GM10847 (cell line): Measurements from ENCODE around the gene CRB2.

Experiments
- POLR2A ChIP-seq: IDR thresholded peaks from 2 replicates; pipeline ENCODE4 v1.6.1; 2011; ENCODE audit not compliant: insufficient read length; ENCODE audit errors: extremely low read depth

The CRB2 gene

DNA sequence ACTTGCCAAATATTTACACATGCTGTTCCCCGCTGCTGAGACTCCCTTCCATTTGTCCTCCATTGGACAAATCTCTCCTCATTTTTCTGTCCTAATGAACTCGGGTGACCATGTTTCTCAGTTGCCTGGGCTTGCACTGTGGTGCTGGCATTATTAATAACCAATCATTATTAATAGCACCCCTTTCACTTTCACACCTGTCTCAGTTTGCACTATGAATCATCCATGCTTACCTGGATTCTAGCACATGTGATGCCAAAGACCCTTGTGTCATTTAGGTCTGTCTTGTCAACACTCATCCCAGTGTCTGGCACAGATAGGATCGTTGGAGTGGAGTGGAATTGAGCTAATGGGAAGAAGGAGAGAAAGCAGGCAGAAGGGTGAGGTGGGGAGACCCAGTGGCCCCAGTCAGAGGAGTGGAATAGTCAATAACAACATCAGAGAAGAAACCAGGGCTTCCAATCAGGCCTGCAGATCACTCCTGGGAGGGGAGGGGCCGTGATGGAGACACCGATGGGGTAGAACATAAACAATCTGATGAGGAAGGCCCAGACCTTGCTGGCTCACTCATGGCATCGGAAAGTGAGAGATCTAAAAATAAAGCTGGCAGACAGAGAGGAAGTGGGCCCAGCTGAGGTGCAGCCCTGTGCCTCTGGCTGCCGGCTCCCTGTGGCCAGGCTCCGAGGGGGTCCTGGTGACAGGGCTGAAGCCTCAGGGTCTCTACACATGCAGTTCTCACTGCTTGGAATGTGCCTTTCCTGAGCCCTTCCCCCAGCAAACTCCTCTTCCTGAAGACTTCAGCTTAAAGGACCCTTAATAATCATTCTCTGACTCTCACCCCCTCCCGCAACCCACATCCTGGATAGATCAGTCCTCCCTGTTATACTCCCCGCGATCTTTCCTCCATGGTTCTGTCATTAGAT, 33.5 kb upstream of the CRB2 start:
- TF ChIP-seq POLR2A, result peak; percentile 19

- TF ChIP-seq POLR2A, result no peak
Observed at GRCh38 chr9:123323196-123324013, 32.6 kb upstream of the CRB2 start.

GRCh38 chr9:123324767-123325183, 31.2 kb upstream of the CRB2 start:
- no peak for TF ChIP-seq POLR2A

DNA sequence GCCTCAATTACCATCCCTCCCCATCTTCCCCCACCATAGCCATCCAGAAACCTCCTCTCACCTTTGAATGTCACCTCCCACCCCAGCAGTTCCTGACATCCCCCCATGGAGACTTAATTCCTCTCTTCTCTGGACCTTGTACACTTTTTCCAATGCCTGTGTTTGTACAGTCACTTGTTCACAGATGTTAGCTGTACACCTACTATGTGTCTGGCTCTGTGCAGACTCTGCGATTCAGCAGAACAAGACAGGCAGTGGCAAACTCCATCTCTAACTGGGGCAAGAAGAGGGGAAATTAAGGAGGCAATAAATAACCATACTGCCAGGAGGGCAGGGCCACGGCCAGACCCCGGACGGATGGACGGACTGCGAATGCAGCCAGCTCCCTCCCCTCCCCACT, 29.8 kb upstream of the CRB2 start:
- no peak for TF ChIP-seq POLR2A

DNA sequence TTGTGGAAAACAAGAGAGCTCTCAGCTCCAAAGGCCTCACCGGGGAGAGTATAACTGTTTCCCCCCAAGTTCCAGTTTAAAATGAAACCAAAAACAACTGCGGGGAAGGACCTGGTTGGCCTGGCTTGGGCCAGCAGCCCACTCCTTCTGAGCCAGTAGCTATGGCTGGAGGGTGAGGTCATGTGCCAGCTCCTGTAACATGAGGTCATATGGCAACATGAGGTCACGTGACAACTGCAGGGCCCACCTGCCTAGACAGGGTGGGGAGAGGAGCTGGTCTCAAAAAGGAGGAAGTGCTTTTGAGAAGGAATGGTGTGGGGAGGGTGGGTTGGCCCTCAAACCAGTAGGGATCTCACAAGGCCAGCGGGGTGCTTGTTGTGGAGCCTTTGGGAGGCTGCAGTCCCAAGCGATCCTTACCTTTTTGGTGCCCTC, 29.3 kb upstream of the CRB2 start:
- no peak for TF ChIP-seq POLR2A

DNA sequence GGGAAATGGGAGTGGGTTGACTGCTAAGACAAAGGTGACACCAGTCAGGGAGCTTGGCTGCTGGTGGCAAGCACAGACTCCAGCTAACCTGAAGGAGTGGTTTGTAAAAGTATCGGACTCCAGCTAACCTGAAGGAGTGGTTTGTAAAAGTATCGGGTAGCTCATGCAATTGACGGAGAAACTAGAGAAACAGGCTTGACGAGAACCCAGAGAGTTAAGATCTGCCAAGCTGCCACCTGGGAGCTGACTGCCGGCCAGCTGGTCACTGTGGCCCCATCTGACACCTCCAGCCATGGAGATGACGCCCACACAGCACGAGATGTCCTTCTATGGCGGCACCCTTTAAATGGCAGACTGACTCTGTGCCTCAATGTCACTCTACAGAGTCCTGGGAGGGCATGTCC, 28.3 kb upstream of the CRB2 start:
- TF ChIP-seq POLR2A, result no peak

GRCh38 chr9:123329329-123329955, 26.6 kb upstream of the CRB2 start:
- TF ChIP-seq POLR2A, result no peak

GRCh38 chr9:123331346-123332060, 24.5 kb upstream of the CRB2 start:
- no peak for TF ChIP-seq POLR2A

- TF ChIP-seq POLR2A, result no peak
Observed at GRCh38 chr9:123334639-123335038, 21.4 kb upstream of the CRB2 start.

- no peak for TF ChIP-seq POLR2A
Observed at GRCh38 chr9:123335193-123335985, 20.6 kb upstream of the CRB2 start.

GRCh38 chr9:123335986-123336329, 20.0 kb upstream of the CRB2 start:
- no peak for TF ChIP-seq POLR2A

DNA sequence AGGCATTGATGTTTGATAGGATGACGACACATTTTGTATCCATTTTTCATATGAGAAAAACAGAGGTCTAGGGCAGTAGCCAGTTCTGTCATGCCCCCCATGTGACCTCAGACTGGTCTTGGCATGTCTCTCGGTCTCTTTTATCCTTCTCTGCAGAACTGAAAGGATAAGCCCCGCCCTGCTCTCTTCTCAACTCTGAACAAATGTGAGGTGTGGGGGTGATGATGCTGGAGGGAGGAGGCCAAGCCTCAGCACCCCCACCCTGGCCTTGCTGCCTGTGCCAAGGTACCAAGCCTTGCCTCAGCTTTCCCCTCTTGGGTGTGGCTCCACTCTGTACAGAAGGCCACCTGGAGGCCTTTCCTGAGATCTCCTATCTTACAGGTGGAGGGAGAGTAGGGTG, 19.5 kb upstream of the CRB2 start:
- TF ChIP-seq POLR2A, result no peak

- no peak for TF ChIP-seq POLR2A
Observed at GRCh38 chr9:123336959-123337358, 19.0 kb upstream of the CRB2 start.

DNA sequence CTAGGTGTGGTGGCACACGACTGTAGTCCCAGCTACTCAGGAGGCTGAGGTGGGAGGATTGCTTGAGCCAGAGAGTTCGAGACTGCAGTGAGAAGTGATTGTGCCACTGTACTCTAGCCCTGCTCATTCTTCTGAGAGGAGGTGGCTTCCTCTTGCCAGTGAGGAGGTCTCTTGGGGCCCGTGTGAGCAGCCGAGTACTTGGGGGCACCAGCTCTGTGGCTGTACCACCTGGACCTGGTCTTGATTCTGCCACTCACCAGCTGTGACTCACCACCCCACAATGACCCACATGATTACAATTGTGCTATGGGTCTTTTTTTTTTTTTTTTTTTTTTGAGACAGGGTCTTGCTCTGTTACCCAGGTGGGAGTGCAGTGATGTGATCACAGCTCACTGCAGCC, 18.0 kb upstream of the CRB2 start:
- no peak for TF ChIP-seq POLR2A
